GM18499 (cell line): ENCODE measurements around the gene PARD6B.

Source experiments
- ATAC-seq: cut with Tn5 transposase; IDR thresholded peaks from one replicate; pipeline ENCODE4 v1.9.1; 2021; ENCODE audit warnings: moderate number of reproducible peaks; ENCODE audit not compliant: insufficient read depth, unreplicated experiment

Gene PARD6B

DNA sequence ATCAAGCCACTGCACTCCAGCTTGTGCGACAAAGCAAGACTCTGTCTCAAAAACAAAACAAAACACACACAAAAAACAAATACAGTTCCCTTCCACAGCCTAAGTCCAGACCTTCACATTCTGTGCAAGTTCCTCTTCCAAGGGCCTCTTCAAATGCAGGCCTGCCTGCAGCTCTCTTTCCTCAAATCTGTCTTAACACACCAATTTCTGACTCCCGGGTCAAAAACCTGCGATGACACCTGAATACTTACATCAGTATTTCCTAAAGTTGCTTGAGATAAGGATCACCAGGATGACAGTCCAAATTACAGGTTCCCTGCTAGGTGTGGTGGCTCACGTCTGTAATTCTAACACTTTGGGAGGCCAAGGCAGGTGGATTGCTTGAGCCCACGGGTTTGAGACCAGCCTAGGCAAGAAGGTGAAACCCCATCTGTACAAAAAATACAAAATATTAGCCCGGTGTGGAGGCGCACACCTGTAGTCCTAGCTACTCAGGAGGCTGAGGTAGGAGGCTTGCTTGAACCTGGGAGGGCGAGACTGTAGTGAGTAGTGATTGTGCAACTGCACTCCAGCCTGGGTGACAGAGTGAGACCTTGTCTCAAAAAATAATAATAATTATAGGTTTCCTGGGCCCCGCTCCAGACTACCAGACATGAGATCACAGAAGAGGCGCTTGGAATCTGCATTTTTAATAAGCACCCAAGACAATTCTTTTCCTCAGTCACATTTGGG is 8.8 kb upstream of the PARD6B start:
- no peak for ATAC-seq

DNA sequence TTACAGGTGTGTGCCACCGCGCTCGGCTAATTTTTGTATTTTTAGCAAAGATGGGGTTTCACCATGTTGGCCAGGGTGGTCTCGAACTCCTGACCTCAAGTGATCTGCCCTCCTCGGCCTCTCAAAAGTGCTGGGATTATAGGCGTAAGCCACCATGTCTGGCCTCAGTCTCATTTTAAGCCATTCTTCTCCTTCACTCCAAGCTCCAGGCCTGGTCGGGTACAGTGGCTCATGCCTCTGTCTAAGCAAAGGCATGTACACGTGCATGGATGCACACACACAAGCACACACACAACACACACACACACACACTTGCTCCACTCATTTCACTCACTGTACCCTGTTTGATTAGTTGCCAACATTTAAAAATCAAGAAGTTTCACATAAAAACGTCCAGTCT is 7.7 kb upstream of the PARD6B start:
- ATAC-seq: no peak

DNA sequence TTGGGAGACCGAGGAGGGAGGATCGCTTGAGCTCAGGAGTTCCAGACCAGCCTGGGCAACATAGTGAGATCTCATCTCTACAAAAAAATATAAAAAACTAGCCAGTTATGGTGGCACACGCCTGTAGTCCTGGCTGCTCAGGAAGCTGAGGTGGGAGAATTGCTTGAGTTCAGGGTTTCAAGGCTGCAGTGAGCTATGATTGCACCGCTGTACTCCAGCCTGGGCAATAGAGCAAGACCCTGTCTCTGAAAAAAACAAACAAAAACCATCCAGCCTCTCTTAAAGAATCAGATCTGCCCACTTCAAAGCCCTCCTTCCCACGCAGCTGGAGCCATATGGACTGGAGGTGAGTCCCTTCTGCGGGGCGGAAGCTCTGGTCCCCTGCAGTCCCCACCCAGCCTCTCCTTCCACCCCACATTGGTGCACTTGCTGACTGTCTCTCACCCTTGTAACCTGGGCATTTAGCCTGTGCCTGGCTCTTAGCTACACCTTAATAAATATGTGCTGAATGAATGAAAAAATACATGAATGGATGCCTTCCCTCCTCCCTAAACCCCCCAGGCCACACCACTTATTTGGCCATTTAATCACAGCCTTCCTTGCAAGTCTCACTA is 7.2 kb upstream of the PARD6B start:
- ATAC-seq: no peak

DNA sequence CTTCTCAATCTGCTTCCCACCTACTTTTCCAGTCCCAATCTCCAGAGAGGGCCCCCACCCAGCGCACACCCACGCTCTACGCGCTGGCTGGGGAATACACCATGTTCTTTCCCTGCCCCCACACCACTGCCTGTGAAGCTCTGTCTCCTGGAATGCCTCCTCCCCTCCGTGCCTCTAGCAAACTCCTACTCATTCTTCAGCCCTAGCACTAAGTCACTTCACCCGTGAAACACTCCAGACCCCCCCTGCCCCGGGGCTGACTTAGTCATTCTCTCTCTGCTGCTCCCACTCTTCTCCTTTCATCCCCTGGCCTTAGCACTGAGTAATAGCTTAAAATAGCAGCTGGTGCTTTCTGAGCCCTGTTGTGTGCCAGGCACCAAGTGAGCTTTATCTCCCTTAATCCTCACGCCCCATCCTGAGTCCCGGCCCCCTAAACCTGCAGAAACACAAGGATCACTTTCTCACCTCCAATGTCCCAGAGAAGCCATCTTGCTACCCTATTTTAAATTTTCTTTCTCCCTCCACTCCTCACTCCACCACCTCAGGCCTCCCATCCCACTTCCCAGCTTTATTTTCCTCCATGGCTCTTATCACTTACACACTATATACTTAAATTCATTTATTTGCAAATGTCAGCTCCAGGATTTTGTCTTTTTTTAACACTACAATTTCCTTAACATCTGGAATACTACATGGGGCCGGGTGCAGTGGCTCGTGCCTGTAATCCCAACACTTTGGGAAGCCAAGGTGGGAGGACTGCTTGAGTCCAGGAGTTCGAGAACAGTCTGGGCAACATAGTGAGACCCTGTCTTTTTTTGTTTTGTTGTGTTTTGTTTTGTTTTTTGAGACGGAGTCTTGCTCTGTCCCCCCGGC is 6.3 kb upstream of the PARD6B start:
- no peak for ATAC-seq

DNA sequence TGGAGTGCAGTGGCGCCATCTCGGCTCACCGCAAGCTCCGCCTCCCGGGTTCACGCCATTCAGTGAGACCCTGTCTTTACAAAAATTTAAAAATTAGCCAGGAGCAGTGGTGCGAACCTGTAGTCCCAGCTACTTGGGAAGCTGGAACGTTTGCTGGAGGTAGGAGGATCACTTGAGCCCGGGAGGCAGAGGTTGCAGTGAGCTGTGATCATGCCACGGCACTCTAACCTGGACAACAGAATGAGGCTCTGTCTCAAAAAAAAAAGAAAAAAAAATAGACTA is 5.7 kb upstream of the PARD6B start:
- ATAC-seq: no peak

DNA sequence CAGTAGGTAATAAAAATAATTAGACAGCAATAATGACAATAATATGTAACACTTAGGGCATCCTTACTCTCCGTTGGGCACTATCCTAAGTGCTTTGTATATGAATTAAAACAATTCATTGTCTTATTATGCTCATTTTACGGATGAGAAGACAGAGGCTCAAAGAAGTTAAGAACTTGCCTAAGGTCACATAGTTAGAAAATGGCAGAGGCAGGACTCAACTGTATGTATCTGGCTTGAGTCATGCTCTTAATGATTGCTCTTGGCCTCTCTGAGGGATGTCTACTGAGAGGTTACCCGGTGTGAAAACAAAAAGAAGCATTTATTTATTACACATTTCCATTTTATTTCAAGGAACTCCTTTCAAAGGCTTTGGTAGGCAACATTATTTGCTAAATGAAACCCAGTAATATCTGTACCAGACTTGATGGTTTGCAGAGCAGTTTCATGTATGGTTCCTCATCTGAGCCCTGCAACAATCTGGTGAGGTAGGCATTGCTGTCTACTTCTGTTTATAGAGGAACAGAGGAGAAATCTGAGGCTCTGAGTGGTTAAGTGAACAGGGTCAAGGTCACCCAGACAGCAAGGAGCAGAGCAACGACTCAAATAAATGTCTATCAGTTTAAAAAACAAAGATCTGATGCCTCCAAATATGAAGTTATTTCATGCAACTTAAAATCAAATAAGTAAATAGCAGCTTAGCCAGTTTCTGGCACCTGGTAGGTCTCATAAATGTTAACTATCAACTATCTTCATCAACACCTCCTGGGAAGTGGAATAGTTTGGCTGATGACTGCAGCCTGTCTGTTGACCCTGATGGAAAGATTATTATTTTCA is 4.2 kb upstream of the PARD6B start:
- no peak for ATAC-seq

DNA sequence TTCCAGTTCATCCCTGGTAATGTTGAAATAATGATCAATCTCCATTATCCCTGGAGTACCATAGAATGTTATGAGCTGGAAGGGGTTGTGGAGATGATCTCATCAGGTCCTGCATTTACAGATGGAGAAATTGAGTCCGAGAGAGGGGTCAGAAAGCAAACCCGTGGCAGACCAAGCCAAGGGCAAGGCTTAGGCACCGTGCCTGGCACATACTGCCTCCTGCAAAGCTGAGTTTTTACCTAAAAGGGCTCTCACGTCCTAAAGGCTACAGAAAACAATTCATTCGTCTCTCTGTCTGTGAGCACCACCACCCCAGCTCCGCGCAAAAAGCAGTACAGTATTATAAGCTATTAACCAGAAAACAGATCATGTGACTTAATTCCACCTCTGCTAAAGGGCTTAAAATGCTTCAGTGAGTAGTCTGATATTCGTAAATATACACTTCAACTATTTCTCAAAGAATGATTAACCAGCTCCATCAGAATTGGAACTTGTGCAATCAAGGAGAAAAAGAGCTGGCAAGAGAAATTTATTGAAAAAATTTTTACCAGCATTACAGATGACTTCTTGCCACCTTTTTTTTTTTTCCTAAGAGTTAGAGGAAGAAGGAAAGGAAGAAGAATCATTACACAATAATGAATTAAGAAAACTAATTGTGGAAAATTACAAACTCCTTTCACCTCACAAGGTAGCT is 3.4 kb upstream of the PARD6B start:
- no peak for ATAC-seq

DNA sequence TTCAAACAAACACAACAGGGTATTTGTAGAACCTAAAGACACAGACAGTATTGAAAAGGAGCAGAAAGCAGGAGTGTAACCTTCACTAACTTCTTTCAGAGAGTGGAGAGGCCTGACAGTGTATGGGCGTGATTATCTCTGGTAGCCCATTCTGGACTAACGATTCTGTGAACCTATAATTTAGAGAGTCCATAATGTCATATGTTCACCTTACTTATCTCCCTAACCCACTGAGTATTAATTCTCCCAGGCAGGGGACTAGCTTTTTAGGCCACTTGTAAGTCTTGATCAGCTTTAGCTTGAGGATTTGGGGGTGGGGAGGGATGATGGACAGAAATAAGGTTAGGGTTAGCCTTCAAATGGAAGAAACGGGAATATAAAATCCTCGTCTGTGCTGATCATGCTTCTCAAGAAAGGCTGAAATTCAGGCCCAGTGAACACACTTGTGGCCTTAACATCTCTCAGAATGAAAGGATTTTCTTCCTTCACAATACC is 2.8 kb upstream of the PARD6B start:
- no peak for ATAC-seq

DNA sequence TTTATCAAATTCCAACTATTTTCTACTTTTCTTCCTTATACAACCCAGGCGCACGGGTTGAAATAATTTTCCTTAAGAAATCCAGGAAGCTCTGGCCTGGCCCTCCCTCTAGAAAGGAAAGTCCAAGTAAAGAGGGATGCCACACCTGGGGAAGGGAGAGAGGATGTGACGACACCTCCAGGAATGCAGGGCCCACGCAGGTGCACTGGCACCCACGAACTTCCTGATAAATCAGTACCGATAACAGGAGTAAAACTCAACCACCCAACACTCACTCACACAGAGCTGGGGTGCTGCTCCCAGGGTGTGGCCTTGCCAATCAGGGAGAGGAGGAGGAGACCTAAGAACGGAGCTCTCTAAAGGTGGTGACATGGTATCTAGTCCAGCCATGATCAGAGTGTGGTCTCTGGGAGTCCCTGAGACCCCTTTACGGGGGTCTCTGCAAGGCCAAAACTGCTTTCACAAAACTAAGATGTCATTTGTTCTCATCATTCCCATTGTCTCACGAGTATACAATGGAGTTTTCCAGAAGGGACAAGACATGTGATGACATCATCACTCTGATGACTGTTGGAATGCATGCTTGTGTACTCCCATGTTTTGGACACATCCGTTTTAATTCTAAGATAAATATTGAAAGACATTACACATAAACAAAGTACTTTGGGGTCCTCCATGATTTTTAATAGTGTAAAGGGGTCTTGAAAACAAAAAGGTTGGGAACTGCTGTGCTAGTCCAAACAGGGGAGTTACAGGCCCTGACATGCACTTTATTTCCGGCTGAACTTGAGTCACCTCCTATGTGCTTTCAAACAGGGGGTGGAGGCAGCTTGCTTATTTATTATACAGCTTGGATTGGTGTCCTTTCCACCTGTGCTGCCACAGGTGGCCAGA is 2.2 kb upstream of the PARD6B start:
- no peak for ATAC-seq

DNA sequence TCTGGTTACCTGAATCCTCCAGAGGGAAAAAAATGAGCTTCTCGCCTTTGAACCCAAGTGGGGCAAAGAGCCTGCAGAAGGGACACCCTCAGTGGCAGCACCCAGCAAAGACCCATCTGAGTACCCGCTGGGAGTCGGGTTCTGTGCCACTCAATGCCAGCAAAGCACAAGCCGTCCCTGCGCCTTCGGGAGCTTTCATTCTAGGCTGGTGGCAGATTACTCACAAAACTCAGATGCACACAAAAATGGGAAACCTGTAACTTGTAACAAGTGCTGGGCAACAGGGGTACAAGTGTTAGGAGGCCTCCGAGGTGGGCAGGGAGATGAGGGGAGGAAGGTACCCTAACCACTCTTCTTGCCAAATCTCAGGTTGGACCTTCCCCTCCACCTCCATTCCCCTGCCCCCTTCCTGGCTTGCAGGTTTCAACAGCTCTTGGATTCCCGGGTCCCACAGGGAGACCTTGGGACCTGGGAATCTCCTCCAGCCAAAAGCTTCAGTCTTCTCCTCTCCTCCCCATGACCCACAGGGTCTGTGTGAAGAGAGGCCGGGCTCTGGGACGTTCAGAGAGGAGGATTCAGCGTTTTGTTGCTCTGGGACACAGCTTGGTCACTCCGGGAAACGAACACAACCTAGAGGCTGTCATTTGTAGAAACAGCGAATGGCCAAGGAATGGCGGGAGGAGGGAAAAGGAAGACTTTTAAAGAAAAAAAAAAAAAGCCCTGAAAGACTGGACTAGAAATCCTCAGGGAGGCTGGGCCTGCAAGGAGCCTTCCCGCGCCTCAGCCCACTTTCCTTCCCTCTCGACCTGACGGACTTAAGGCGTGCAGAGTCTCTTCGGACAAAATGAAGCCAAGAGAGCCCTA is 1.2 kb upstream of the PARD6B start:
- ATAC-seq: no peak

DNA sequence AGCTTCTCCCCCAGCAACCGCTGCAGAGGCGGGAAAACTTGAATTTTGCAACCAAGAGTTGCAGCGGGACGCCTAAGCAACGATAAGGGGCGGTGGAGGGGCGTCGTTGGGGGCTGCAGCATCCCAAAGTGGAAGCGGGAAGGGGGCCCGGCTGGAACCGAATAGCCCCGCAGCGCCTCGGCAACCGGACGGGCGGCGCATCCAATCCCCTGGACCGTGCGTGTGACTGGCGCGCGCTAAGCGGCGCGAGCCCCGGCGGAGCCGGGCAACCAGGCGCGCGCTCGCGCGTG is 670 bp upstream of the PARD6B start:
- ATAC-seq: no peak

DNA sequence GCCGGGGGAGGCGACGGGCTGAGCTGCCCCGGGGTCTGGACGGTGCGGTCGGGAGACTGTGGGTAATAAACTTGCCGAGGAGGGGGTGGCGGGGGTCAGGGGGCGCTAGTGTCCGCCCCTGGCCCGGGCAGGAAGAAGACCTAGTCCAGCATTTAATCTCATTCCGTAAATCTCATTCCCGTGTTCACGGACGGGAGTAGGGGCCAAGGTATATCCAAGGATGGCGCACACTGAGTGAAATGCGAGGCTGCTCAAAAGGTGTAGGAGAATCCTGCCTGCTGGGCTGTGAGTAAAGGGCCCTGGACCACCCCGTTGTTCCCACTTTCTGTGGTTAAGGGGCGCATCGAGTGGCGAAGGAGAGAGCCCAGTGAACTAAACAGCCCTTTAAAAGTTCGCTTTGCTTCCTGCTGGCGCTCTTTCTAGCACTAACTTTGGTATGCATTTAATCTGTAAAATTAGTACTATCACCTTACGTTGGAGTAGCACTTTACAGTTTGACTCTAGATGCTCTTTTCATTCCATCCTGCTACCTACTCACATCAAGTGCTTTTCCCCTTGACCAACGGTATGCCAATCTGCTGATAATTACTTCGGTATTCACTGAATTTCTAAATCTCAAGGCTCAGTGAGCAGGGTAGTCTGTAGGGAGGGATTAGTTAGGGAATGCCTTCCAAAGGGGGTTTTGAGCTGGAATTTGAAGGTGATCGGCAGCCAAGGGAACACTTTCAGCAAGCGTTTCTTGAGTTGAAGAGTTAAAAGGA is 730 bp downstream of the PARD6B start:
- no peak for ATAC-seq

DNA sequence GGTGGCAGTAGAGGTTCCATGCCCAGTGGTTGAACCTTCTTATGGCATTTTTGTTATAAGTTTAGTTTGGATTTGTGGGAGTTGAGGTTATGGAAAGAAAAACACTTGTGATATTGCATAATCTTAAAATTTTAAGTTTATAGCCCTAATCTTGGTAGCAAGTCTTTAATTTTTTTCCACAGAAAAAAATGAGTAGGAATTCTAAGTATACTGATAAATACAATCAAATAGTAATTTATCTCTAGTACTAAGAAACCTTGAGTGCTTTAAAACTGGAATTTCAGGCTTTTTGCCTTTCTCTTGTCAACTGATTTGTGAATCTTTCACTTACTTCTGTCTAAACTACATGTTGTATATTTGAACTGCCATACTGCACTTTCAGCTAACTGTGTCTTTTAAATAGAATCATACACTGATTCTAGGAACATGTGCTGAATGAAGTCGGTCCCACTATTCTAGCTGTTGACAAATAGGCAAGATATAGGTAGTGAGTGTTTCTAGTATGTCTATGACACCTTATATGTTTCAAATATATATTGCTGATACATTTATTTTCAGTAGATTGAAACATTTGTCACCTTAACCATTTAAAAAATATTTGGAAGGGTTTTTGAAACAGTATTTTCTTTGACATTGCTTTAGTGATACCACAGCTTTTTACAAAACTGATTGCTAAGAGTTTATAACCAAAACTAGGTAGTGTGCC is 2.4 kb downstream of the PARD6B start:
- no peak for ATAC-seq

DNA sequence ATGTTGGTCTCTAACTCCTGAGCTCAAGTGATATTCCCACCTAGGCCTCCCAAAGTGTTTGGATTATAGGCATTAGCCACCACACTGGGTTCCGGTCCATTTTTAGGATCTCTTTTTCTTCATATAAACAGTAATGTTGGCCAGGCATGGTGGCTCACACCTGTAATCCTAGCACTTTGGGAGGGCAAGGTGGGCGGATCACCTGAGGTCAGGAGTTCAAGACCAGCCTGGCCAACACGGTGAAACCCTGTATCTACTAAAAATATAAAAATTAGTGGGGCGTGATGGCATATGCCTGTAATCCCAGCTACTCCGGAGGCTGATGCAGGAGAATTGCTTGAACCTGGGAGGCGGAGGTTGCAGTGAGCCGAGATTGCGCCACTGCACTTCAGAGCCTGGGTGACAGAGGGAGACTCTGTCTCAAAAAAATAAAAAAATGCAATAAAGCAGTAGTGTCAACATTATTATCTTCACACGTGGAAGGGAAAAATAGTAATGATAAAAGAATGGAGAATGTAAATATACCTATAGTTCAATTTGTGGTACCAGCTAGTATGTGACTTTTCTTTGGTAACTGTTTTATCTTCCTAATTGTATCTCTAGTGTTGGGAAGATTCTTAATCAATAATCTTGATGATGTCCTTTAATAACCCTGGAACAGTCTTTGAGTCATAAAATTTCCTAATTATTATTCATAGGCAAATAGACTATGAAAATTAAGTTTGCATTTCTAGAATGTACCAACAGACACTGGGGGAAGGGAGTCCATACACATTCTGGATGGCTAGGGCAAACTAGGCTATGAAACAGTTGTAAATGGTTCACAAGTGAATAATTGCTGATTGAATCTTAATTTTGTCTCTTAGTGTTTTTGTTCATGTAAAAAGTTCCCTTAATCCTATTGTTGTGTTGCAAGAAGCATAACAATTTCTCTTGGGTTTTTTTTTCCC is 3.6 kb downstream of the PARD6B start:
- no peak for ATAC-seq

DNA sequence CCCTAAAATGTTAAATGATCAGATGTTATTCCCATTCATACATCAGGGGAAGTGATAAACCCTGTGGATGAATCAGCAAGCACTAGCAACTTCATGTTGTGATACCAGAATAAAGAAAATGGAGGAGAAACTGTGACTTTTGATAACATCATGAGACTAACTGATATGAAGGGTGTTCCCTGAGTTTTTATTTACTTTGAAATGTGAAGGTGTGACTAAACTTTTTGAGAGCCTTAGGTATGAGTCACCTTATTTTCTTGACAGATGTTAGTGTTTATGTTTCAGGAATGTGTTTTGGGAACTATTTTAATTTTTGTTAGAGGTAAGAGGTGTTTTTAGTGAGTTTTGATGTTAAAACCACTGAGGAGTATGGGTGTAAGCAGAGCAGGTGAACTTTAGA is 4.4 kb downstream of the PARD6B start:
- ATAC-seq: no peak

DNA sequence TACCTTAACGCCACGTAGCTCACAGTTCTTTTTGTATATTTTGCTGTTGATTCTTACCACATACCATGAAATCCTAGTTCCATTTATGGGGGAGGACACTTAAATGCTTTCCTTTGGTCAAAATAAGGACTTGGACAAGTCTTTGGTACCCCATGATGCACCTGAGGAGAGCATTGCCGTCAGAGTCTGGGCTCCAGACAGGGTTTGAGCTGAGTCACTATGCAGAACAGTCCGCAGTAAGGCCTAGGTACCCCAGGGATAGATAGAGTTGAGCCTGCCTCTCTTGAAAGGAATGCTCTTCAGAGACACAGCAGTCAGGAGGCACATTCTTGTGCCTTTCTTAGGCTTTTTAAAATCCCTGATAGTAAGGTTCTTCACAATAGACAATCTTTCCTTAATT is 6.0 kb downstream of the PARD6B start:
- no peak for ATAC-seq
